GM23338 (cell line): ENCODE measurements around the gene USP32. TPM values are rescaled to one million over a fixed set of nuclear protein-coding genes. Genes with fewer than 3 reads are reported as not detected.

Experiments
- ATAC-seq: fragments of 200-7000 bp; cut with Tn5 transposase; 3 replicates; pipeline ENCODE4 v1.9.1; 2020
- DNase-seq: peaks from one replicate; pipeline ENCODE4 v3.0.0-alpha.2; 2015; ENCODE audit warnings: low spot score
- H2AFZ ChIP-seq: fragments of 200-600 bp; sonication (generic); 2 replicates; pipeline ENCODE4 v1.8.0; 2016; ENCODE audit warnings: antibody characterized with exemption, mild to moderate bottlenecking, moderate library complexity
- H3F3A ChIP-seq: fragments of 200-600 bp; sonication (generic); replicated peaks from 2 replicates; pipeline ENCODE4 v1.8.0; 2017; ENCODE audit warnings: antibody characterized with exemption, mixed run types, low read depth
- H3K27ac ChIP-seq: fragments of 200-600 bp; sonication (generic); 2 replicates; pipeline ENCODE4 v1.6.1; 2016; ENCODE audit warnings: low read depth
- H3K27me3 ChIP-seq: fragments of 200-600 bp; sonication (generic); 2 replicates; pipeline ENCODE4 v1.8.0; 2016; ENCODE audit warnings: mild to moderate bottlenecking, mixed run types, moderate library complexity; ENCODE audit not compliant: insufficient read depth
- H3K36me3 ChIP-seq: fragments of 200-600 bp; sonication (generic); 2 replicates; pipeline ENCODE4 v1.8.0; 2016; ENCODE audit warnings: mild to moderate bottlenecking; ENCODE audit not compliant: insufficient read depth
- H3K4me1 ChIP-seq: fragments of 200-600 bp; sonication (generic); 2 replicates; pipeline ENCODE4 v1.8.0; 2016; ENCODE audit warnings: mild to moderate bottlenecking, moderate library complexity; ENCODE audit not compliant: insufficient read depth
- H3K4me2 ChIP-seq: fragments of 200-600 bp; sonication (generic); 2 replicates; pipeline ENCODE4 v1.7.1; 2017; ENCODE audit warnings: mixed run types
- H3K4me3 ChIP-seq: fragments of 200-600 bp; sonication (generic); 2 replicates; pipeline ENCODE4 v1.6.1; 2016; ENCODE audit warnings: mixed run types
- H3K79me2 ChIP-seq: fragments of 200-600 bp; sonication (generic); replicated peaks from 2 replicates; pipeline ENCODE4 v1.8.0; 2017; ENCODE audit warnings: mild to moderate bottlenecking; ENCODE audit not compliant: insufficient read depth
- H3K9me2 ChIP-seq: fragments of 200-600 bp; sonication (generic); 2 replicates; pipeline ENCODE4 v1.8.0; 2017; ENCODE audit not compliant: insufficient read depth
- H4K20me1 ChIP-seq: fragments of 200-600 bp; sonication (generic); replicated peaks from 2 replicates; pipeline ENCODE4 v1.8.0; 2017; ENCODE audit warnings: mild to moderate bottlenecking; ENCODE audit not compliant: insufficient read depth
- H3K27ac Mint-ChIP-seq: 2 replicates; pipeline ENCODE4 v1.8.0; 2020; ENCODE audit warnings: inconsistent platforms, mild to moderate bottlenecking, moderate library complexity, mixed read lengths
- H3K27me3 Mint-ChIP-seq: 3 replicates; pipeline ENCODE4 v1.8.0; 2022; ENCODE audit warnings: low read depth, mild to moderate bottlenecking, moderate library complexity, mixed read lengths, inconsistent platforms; ENCODE audit not compliant: insufficient read depth, poor library complexity
- H3K36me3 Mint-ChIP-seq: 3 replicates; pipeline ENCODE4 v1.8.0; 2021; ENCODE audit warnings: low read depth, mild to moderate bottlenecking, inconsistent platforms, moderate library complexity, mixed read lengths
- H3K4me1 Mint-ChIP-seq: 3 replicates; pipeline ENCODE4 v1.8.0; 2020; ENCODE audit warnings: mild to moderate bottlenecking, inconsistent platforms, mixed read lengths
- H3K4me3 Mint-ChIP-seq: 3 replicates; pipeline ENCODE4 v1.8.0; 2021; ENCODE audit warnings: moderate library complexity, mild to moderate bottlenecking, inconsistent platforms, mixed read lengths
- H3K9me3 Mint-ChIP-seq: 3 replicates; pipeline ENCODE4 v1.8.0; 2020; ENCODE audit warnings: moderate library complexity, mild to moderate bottlenecking, inconsistent platforms, mixed read lengths
- CREB1 ChIP-seq: fragments of 250-450 bp; sonication (Bioruptor Pico); IDR thresholded peaks from 2 replicates; pipeline ENCODE4 v1.5.0; 2020; ENCODE audit warnings: low read depth, mild to moderate bottlenecking, moderate library complexity
- CTCF ChIP-seq, 2 experiments: fragments of 200-600 bp in 1 of 2; sonication (generic) in 1 of 2; conservative IDR thresholded peaks; 2 replicates each; pipeline versions ENCODE4 v1.5.1 to v1.6.1; 2016 to 2017; ENCODE audit warnings: antibody characterized with exemption in 2 of 2, low read depth in 2 of 2, mild to moderate bottlenecking in 2 of 2, moderate library complexity in 1 of 2
- EZH2 ChIP-seq: fragments of 200-600 bp; sonication (generic); IDR thresholded peaks from one replicate; pipeline ENCODE4 v1.8.0; 2017; ENCODE audit warnings: antibody characterized with exemption, mild to moderate bottlenecking, low read depth; ENCODE audit not compliant: unreplicated experiment
- JUNB ChIP-seq: IDR thresholded peaks from one replicate; pipeline ENCODE4 v1.6.1; 2016; ENCODE audit warnings: antibody characterized with exemption; ENCODE audit not compliant: unreplicated experiment
- POLR2AphosphoS5 ChIP-seq: IDR thresholded peaks from 2 replicates; pipeline ENCODE4 v1.6.1; 2016; ENCODE audit warnings: antibody characterized with exemption, low read depth
- REST ChIP-seq: IDR thresholded peaks from one replicate; pipeline ENCODE4 v1.6.1; 2018; ENCODE audit warnings: antibody characterized with exemption; ENCODE audit not compliant: unreplicated experiment
- STAT1 ChIP-seq: IDR thresholded peaks from one replicate; pipeline ENCODE4 v1.6.1; 2016; ENCODE audit warnings: antibody characterized with exemption; ENCODE audit not compliant: unreplicated experiment
- polyA plus RNA-seq: library from polyadenylated mRNA; unstranded; fragments of >200 nt; fragmentation: Nextera tagmentation; extraction: Ambion mirVana; gene quantifications from 2 replicates; pipeline ENCODE4 v1.2.1, GENCODE V29; 2016
- total RNA-seq: library from RNA; depleted of rRNA; stranded (reverse); fragments of >200 nt; shearing (Covaris generic); gene quantifications from 2 replicates; pipeline ENCODE4 v1.2.3, GENCODE V29; 2014

USP32 gene
- total and polyA plus RNA-seq, 2 experiments from 2014 or later: 43.6 to 129 TPM

GRCh38 chr17:60412701-60413100 is 20.8 kb upstream of the USP32 start (continued):
- TF ChIP-seq JUNB (no peak), REST (no peak), EZH2 (no peak), CTCF (conservative IDR thresholded peaks at IDR 0.05; ENCODE audit: low read depth in 2 of 2) (no peak), CREB1 (no peak)

- Histone ChIP-seq H3F3A (0 out of 2 replicates have a peak, but pooled peaks cover 3% of the 10 kb centered on the region), H3K4me2 (no peak overlapping the region), H3K27ac (no peak overlapping the region), H3K27me3 (no peaks in the 10 kb centered on the region), H4K20me1 (no peaks in the 10 kb centered on the region), H3K4me1 (peaks cover 6% of the 10 kb centered on the region; the same call in 1 of the 2 replicates), H3K9me2 (no peaks in the 10 kb centered on the region), H2AFZ (no peak overlapping the region), H3K79me2 (no peaks in the 10 kb centered on the region), H3K36me3 (no peaks in the 10 kb centered on the region), H3K4me3 (no peak overlapping the region)
- Mint-ChIP-seq H3K36me3 (peaks cover 9% of the 10 kb centered on the region; the same call in 2 of the 3 replicates), H3K9me3 (peaks cover 12% of the 10 kb centered on the region; the same call in 2 of the 3 replicates), H3K27me3 (peaks cover 2% of the 10 kb centered on the region), H3K4me1 (no peaks in the 10 kb centered on the region), H3K27ac (no peak overlapping the region), H3K4me3 (no peak overlapping the region)
- DNase-seq (no peak), ATAC-seq (no peak)
- no peak for TF ChIP-seq JUNB
- TF ChIP-seq REST: no peak
- TF ChIP-seq POLR2AphosphoS5: no peak
- TF ChIP-seq STAT1: no peak
These were observed 18.1 kb upstream of the USP32 start for GRCh38 chr17:60410001-60410400.
